Vagina (tissue), 2 donors: ENCODE results near the gene CFB. TPM values are rescaled to one million over a fixed set of nuclear protein-coding genes. Genes with fewer than 3 reads are reported as not detected.

Source experiments
- DNase-seq, 2 donors: peaks; one replicate each; pipeline ENCODE4 v3.0.0-alpha.2; 2017; ENCODE audit errors: extremely low spot score in 2 of 2
- H3K27ac ChIP-seq: fragments of 200-600 bp; sonication (generic); one replicate; pipeline ENCODE4 v1.5.1; 2019
- H3K27me3 ChIP-seq: fragments of 200-600 bp; sonication (generic); one replicate; pipeline ENCODE4 v1.5.1; 2019
- H3K36me3 ChIP-seq, 2 donors: fragments of 200-600 bp; sonication (generic); one replicate each; pipeline ENCODE4 v1.5.1; 2017 to 2019
- H3K4me1 ChIP-seq: fragments of 200-600 bp; sonication (generic); one replicate; pipeline ENCODE4 v1.5.1; 2019
- H3K4me3 ChIP-seq, 2 donors: fragments of 200-600 bp; sonication (generic); 1 replicate in 1 of 2; 2 replicates in 1 of 2; pipeline ENCODE4 v1.5.1; 2016 to 2019
- H3K9me3 ChIP-seq: fragments of 200-600 bp; sonication (generic); one replicate; pipeline ENCODE4 v1.5.1; 2019
- POLR2A ChIP-seq, 2 donors: fragments of 450-650 bp; IDR thresholded peaks; one replicate each; pipeline ENCODE4 v1.6.1; 2017; ENCODE audit warnings: antibody characterized with exemption in 2 of 2, mild to moderate bottlenecking in 2 of 2, moderate library complexity in 2 of 2
- POLR2AphosphoS5 ChIP-seq, 2 donors: sonication (generic); formaldehyde crosslinking; IDR thresholded peaks; one replicate each; pipeline ENCODE4 v1.9.0; 2017; ENCODE audit warnings: antibody characterized with exemption in 2 of 2, mild to moderate bottlenecking in 2 of 2, low read depth in 1 of 2; ENCODE audit not compliant: insufficient read depth in 1 of 2
- intact Hi-C: fragments of 100-400 bp; cut with DNase I; formaldehyde crosslinking; loops from one replicate; pipeline ENCODE4 v1.15.1; 2023
- total RNA-seq: library from RNA; depleted of rRNA; stranded (reverse); fragments of >200 nt; gene quantifications from one replicate; pipeline ENCODE4 v1.2.3, GENCODE V29; 2016
- TF ChIP-seq, protein P1 (sequence below), 3 experiments: fragments of 450-650 bp in 2 of 3; fragments of 200-600 bp in 1 of 3; sonication (generic) in 1 of 3; IDR thresholded peaks; one replicate each; pipeline ENCODE4 v1.5.1; 2017 to 2019; ENCODE audit warnings: antibody characterized with exemption in 3 of 3, mild to moderate bottlenecking in 2 of 3, moderate library complexity in 2 of 3

The CFB gene
- total RNA-seq, 1 donor from 2014 or later, result 9.6 TPM

DNA sequence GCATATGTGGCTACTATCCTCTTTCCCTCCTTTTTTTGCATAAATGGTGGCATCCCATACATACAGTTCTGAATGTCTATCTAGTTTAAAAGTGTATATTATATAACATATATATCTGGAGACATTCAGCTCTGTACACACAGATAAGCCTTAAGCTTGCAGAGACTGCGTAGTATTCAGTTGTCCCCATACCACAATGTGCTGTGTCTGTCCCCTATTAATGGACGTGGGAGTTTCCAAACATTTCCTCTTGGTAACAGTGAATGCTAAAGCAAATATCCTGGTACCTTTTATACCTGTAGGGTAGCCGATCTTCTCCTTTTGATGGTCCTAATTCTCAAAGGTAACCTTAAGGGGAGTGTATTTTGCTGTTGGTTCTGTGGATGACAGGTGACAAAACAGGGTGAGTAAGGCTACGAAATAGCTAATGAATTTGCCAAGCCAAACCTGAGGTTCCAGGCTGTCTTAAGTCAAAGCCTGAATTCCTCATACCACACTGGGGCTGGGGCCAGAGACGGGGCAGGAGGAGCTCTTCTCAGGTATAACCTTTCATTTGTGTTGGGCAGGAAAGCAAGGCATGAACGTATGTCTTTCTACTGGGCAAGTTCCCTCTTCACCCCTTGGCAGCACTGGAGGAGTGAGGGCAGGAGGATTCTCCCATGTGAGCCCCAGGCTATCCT is 26.1 kb upstream of the CFB start:
- H3K9me3 ChIP-seq, result no peaks in the 10 kb centered on the region
- TF ChIP-seq POLR2AphosphoS5 (IDR thresholded peaks at IDR 0.05; ENCODE audit: insufficient read depth in 1 of 2, low read depth in 1 of 2), result no peak
- TF ChIP-seq, protein P1, sequence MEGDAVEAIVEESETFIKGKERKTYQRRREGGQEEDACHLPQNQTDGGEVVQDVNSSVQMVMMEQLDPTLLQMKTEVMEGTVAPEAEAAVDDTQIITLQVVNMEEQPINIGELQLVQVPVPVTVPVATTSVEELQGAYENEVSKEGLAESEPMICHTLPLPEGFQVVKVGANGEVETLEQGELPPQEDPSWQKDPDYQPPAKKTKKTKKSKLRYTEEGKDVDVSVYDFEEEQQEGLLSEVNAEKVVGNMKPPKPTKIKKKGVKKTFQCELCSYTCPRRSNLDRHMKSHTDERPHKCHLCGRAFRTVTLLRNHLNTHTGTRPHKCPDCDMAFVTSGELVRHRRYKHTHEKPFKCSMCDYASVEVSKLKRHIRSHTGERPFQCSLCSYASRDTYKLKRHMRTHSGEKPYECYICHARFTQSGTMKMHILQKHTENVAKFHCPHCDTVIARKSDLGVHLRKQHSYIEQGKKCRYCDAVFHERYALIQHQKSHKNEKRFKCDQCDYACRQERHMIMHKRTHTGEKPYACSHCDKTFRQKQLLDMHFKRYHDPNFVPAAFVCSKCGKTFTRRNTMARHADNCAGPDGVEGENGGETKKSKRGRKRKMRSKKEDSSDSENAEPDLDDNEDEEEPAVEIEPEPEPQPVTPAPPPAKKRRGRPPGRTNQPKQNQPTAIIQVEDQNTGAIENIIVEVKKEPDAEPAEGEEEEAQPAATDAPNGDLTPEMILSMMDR (IDR thresholded peaks at IDR 0.05), result no peak
- no peak for TF ChIP-seq POLR2A (IDR thresholded peaks at IDR 0.05)
- intact Hi-C loops, result no loop called here
- no peak overlapping the region for H3K4me3 ChIP-seq
- H3K27me3 ChIP-seq, result no peaks in the 10 kb centered on the region
- no peaks in the 10 kb centered on the region for H3K4me1 ChIP-seq
- H3K27ac ChIP-seq, result no peak overlapping the region
- no peak for DNase-seq
- H3K36me3 ChIP-seq, result no peaks in the 10 kb centered on the region

GRCh38 chr6:31920811-31921210 is 25.1 kb upstream of the CFB start:
- Histone ChIP-seq H3K36me3 (no peaks in the 10 kb centered on the region), H3K27ac (no peak overlapping the region), H3K9me3 (no peaks in the 10 kb centered on the region), H3K4me3 (no peak overlapping the region), H3K27me3 (no peaks in the 10 kb centered on the region), H3K4me1 (no peaks in the 10 kb centered on the region)
- intact Hi-C loops, result no loop called here
- DNase-seq, result no peak
- TF ChIP-seq POLR2A (IDR thresholded peaks at IDR 0.05) (no peak), POLR2AphosphoS5 (IDR thresholded peaks at IDR 0.05; ENCODE audit: insufficient read depth in 1 of 2, low read depth in 1 of 2) (no peak)
- TF ChIP-seq, protein P1 (IDR thresholded peaks at IDR 0.05), result no peak

GRCh38 chr6:31922942-31923341 is 23.0 kb upstream of the CFB start:
- Histone ChIP-seq H3K36me3 (no peaks in the 10 kb centered on the region), H3K4me3 (no peak overlapping the region), H3K9me3 (no peaks in the 10 kb centered on the region), H3K27ac (no peak overlapping the region), H3K4me1 (peaks cover under 1% of the 10 kb centered on the region), H3K27me3 (no peaks in the 10 kb centered on the region)
- intact Hi-C loops, result no loop called here
- DNase-seq, result no peak
- no peak for TF ChIP-seq POLR2A (IDR thresholded peaks at IDR 0.05)

DNA sequence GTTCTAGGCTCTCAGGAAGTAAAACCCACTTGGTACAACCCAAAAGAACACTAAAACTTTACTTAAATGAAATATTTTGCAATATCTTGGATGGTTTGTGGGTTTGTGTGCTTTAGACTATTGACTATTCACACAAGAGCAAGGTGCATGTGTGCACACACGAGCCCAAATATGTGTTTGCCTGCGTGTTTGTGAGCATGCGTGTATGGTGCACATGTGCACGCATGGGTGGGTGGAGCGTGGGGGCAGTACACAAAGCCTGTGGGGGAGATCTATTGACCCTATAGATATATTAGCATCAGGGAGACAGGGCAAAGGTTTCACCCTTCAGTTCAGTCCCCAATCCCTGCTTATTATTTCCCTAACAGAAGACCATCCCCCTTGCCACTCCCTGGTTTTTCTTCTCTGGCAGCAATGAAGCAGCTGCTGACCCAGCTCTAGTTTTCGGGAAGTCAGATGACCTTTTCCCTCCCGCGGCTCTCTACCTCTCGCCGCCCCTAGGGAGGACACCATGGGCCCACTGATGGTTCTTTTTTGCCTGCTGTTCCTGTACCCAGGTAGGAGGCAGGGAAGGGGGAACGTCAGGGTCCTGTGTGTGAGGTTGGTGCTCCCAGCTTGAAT is 18.5 kb upstream of the CFB start, which contains the start of gene C2:
Gene C2 (plus strand): TSS at position 476 of the 621 bp plus-strand sequence. CDS start 36 bp downstream, at position 512.
- H3K36me3 ChIP-seq, result no peaks in the 10 kb centered on the region
- DNase-seq, result no peak
- no peaks in the 10 kb centered on the region for H3K27me3 ChIP-seq
- H3K4me1 ChIP-seq, result peaks cover 6% of the 10 kb centered on the region
- intact Hi-C loops, result no loop called here
- no peaks in the 10 kb centered on the region for H3K9me3 ChIP-seq
- no peak for TF ChIP-seq POLR2A (IDR thresholded peaks at IDR 0.05)
- no peak for TF ChIP-seq POLR2AphosphoS5 (IDR thresholded peaks at IDR 0.05; ENCODE audit: insufficient read depth in 1 of 2, low read depth in 1 of 2)
- TF ChIP-seq, protein P1 (IDR thresholded peaks at IDR 0.05), result no peak
- peak within 1 kb of the TSS in 1 of 2 donors; percentile 24 for H3K4me3 ChIP-seq
- peak within 1 kb of the TSS; percentile 27 for H3K27ac ChIP-seq

DNA sequence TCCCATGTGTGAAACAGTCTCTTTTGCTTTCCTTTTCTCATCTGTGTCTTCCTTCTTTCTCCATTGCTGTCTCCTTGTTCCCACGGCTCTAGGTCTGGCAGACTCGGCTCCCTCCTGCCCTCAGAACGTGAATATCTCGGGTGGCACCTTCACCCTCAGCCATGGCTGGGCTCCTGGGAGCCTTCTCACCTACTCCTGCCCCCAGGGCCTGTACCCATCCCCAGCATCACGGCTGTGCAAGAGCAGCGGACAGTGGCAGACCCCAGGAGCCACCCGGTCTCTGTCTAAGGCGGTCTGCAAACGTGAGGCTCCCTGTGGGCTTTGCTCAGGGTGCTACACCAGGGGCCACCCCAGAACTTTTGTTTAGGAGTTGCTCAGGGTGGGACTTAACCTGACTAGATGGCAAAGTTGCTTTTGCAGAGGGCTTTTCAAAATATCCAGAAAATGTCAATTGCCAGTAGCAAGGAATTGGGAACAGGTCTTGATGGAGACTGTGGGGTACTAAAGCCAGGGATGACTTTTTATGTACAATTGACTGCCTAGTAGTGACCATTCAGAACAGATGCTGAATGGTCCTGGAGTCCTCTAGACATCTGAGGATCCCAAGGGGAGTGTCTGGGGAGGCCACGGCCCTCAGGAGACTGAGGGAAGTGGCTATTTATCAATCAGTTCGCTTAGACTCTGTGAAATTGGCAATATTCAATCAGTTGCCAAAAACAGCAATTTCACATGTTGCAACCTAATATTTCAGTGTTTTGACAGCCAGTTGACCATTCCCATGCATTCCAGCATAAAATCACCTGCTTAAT is 17.8 kb upstream of the CFB start:
- no peaks in the 10 kb centered on the region for H3K27me3 ChIP-seq
- no peak for DNase-seq
- TF ChIP-seq POLR2A (IDR thresholded peaks at IDR 0.05) (no peak), POLR2AphosphoS5 (IDR thresholded peaks at IDR 0.05; ENCODE audit: insufficient read depth in 1 of 2, low read depth in 1 of 2) (no peak)
- TF ChIP-seq, protein P1 (IDR thresholded peaks at IDR 0.05), result no peak
- peak overlapping the region; percentile 27 for H3K27ac ChIP-seq
- H3K36me3 ChIP-seq, result no peaks in the 10 kb centered on the region
- H3K4me3 ChIP-seq, result peak overlapping the region in 1 of 2 donors; percentile 24
- H3K9me3 ChIP-seq, result no peaks in the 10 kb centered on the region
- H3K4me1 ChIP-seq, result peaks cover 6% of the 10 kb centered on the region
- intact Hi-C loops, result no loop called here
